GM12873 (cell line): ENCODE results near the gene PTGDR2.

Source experiments
- CTCF ChIP-seq: IDR thresholded peaks from 2 replicates; pipeline ENCODE4 v1.5.1; 2012; ENCODE audit warnings: low read depth, mild to moderate bottlenecking, moderate library complexity, low read length, control low read depth; ENCODE audit not compliant: insufficient read depth; ENCODE audit errors: missing control alignments

PTGDR2 gene

GRCh38 chr11:60816590-60817157, 39.1 kb downstream of the PTGDR2 start:
- TF ChIP-seq CTCF: no peak

DNA sequence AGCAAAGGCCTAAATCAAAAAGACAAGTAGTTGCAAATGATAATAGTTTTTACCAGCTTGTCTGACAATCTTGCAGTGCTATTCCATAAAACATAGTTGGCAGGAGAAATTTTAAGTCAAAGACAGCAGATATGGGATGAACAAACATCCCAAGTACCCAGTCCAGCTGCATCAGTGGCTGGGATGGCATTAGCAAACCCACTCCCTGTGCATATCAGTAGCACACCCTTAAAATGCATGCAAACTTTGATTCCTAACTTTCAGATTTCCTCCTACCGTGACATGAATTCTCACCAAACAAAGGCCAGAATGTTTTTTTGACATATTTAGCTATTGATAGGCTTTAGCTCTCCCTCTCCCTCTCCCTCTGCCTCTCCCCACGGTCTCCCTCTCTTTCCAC, 41.6 kb downstream of the PTGDR2 start:
- TF ChIP-seq CTCF: no peak

- TF ChIP-seq CTCF: no peak
Observed at GRCh38 chr11:60813324-60813723, 42.4 kb downstream of the PTGDR2 start.

DNA sequence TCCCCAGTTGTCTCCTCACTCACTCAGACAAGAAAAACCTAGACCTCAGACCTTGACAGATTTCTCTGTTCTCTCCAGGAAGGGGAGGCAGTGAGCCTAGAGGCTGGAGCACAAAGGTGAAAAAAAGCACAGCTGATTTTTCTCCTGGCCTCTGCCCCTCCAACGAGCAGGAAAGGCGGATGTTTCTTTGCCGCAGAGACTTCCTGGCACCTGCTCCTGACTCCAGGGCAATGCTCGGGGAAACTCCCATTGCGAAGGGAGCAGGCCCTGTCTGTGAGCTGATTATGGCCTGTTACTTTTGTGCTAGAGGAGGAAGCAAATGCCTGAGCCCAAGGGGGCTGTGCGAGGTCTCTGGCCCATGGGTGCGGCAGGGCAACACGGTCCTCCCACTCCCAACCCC, 45.2 kb downstream of the PTGDR2 start:
- TF ChIP-seq CTCF: no peak

- no peak for TF ChIP-seq CTCF
Observed at GRCh38 chr11:60810151-60810550, 45.6 kb downstream of the PTGDR2 start.

- no peak for TF ChIP-seq CTCF
Observed at GRCh38 chr11:60809691-60810090, 46.1 kb downstream of the PTGDR2 start.

- no peak for TF ChIP-seq CTCF
Observed at GRCh38 chr11:60809249-60809648, 46.5 kb downstream of the PTGDR2 start.
